Ishikawa (cell line): ENCODE data around the gene LRRC45.

Experiments
- CEBPB ChIP-seq: IDR thresholded peaks from 2 replicates; pipeline ENCODE4 v1.6.1; 2012
- CREB1 ChIP-seq: IDR thresholded peaks from 2 replicates; pipeline ENCODE4 v1.6.1; 2012; ENCODE audit warnings: low read depth
- EGR1 ChIP-seq: IDR thresholded peaks from 2 replicates; pipeline ENCODE4 v1.6.1; 2012
- EP300 ChIP-seq: IDR thresholded peaks from 2 replicates; pipeline ENCODE4 v1.6.1; 2012; ENCODE audit warnings: borderline replicate concordance
- FOXM1 ChIP-seq: IDR thresholded peaks from 2 replicates; pipeline ENCODE4 v1.6.1; 2012; ENCODE audit warnings: low read depth, borderline replicate concordance
- MAX ChIP-seq: IDR thresholded peaks from 2 replicates; pipeline ENCODE4 v1.6.1; 2012
- NFIC ChIP-seq: IDR thresholded peaks from 2 replicates; pipeline ENCODE4 v1.6.1; 2012
- RAD21 ChIP-seq: IDR thresholded peaks from 2 replicates; pipeline ENCODE4 v1.6.1; 2012; ENCODE audit warnings: low read depth
- REST ChIP-seq: IDR thresholded peaks from 2 replicates; pipeline ENCODE4 v1.6.1; 2012; ENCODE audit warnings: low read depth, mild to moderate bottlenecking
- TAF1 ChIP-seq: IDR thresholded peaks from 2 replicates; pipeline ENCODE4 v1.6.1; 2012; ENCODE audit warnings: low read depth, mild to moderate bottlenecking
- TCF12 ChIP-seq: IDR thresholded peaks from 2 replicates; pipeline ENCODE4 v1.6.1; 2012; ENCODE audit warnings: low read depth
- TEAD4 ChIP-seq: IDR thresholded peaks from 2 replicates; pipeline ENCODE4 v1.6.1; 2012
- USF1 ChIP-seq: IDR thresholded peaks from 2 replicates; pipeline ENCODE4 v1.6.1; 2012
- YY1 ChIP-seq: IDR thresholded peaks from 2 replicates; pipeline ENCODE4 v1.6.1; 2012; ENCODE audit warnings: low read depth
- ZBTB7A ChIP-seq: IDR thresholded peaks from 2 replicates; pipeline ENCODE4 v1.6.1; 2012; ENCODE audit warnings: low read depth

Gene LRRC45

GRCh38 chr17:81999976-82000802, 22.9 kb upstream of the LRRC45 start:
- no peak for TF ChIP-seq EGR1
- no peak for TF ChIP-seq RAD21
- TF ChIP-seq REST, result no peak
- TF ChIP-seq EP300, result no peak
- TF ChIP-seq CREB1, result no peak
- no peak for TF ChIP-seq TCF12
- TF ChIP-seq TAF1, result no peak
- no peak for TF ChIP-seq NFIC
- no peak for TF ChIP-seq USF1
- TF ChIP-seq FOXM1, result no peak
- TF ChIP-seq CEBPB, result no peak
- no peak for TF ChIP-seq ZBTB7A
- no peak for TF ChIP-seq TEAD4
- TF ChIP-seq YY1, result no peak

- TF ChIP-seq REST, result no peak
- no peak for TF ChIP-seq EGR1
- no peak for TF ChIP-seq TAF1
- no peak for TF ChIP-seq FOXM1
- no peak for TF ChIP-seq YY1
- no peak for TF ChIP-seq RAD21
- TF ChIP-seq USF1, result no peak
- no peak for TF ChIP-seq MAX
- no peak for TF ChIP-seq ZBTB7A
- no peak for TF ChIP-seq TEAD4
- TF ChIP-seq TCF12, result no peak
- TF ChIP-seq EP300, result no peak
- TF ChIP-seq NFIC, result no peak
- no peak for TF ChIP-seq CREB1
- TF ChIP-seq CEBPB, result no peak
Observed at GRCh38 chr17:82000803-82001570, 22.1 kb upstream of the LRRC45 start.

- TF ChIP-seq RAD21, result no peak
- no peak for TF ChIP-seq MAX
- TF ChIP-seq YY1, result no peak
- no peak for TF ChIP-seq EP300
- TF ChIP-seq NFIC, result no peak
- TF ChIP-seq TAF1, result no peak
- no peak for TF ChIP-seq TEAD4
- TF ChIP-seq USF1, result no peak
- TF ChIP-seq ZBTB7A, result no peak
- TF ChIP-seq CREB1, result no peak
Observed at GRCh38 chr17:82001571-82002056, 21.5 kb upstream of the LRRC45 start.

GRCh38 chr17:82003411-82004381, 19.4 kb upstream of the LRRC45 start:
- TF ChIP-seq YY1 (0 out of 2 replicates have a peak, but pooled peaks have one; percentile 41), CREB1 (no peak), REST (0 out of 2 replicates have a peak, but pooled peaks have one; percentile 35), USF1 (peak; percentile 77), MAX (peak; percentile 99), EGR1 (peak; percentile 92), FOXM1 (no peak), TAF1 (0 out of 2 replicates have a peak, but pooled peaks have one; percentile 30), RAD21 (no peak), EP300 (peak; percentile 26; the same call in 1 of the 2 replicates), NFIC (peak; percentile 79), TEAD4 (no peak; the same call in 1 of the 2 replicates), TCF12 (peak; percentile 84)
